GM19099 (cell line): ENCODE data around the gene CBFA2T2.

Source experiments
- POLR2A ChIP-seq: IDR thresholded peaks from 3 replicates; pipeline ENCODE4 v1.6.1; 2011; ENCODE audit warnings: low read depth; ENCODE audit not compliant: insufficient read length; ENCODE audit errors: extremely low read depth

The CBFA2T2 gene

GRCh38 chr20:33624399-33624798 is 134.5 kb downstream of the CBFA2T2 start:
- TF ChIP-seq POLR2A, result no peak

- no peak for TF ChIP-seq POLR2A
These were observed 136.3 kb downstream of the CBFA2T2 start for GRCh38 chr20:33626190-33626589.

DNA sequence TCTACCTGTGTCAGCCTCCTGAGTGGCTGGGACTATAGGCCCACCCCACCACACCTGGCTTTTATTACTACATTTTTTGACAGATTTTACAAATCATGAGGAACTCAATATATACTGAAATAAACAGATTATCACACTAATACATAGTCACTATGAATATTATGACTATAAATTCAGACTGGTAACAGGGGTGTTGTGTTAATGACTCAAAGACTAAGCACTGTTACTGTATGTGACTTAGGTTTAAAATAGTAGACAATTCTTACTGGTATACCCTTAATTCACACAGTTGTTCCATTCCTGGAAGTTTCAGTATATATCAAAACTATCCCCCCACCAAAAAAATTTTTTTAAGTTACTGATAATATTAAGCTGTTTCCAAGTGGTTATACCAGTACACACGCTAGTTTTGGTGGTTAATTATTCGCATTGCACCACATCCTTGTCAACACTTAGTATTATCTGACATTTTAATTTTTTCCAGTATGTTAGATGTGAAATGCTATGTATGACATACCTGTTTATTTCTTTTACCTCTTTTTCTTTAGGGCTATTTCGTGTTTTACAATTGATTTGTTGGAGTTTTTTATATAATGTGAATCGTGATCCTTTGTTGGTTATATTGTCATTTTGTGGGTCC is 137.8 kb downstream of the CBFA2T2 start:
- no peak for TF ChIP-seq POLR2A

- no peak for TF ChIP-seq POLR2A
These were observed 139.6 kb downstream of the CBFA2T2 start for GRCh38 chr20:33629533-33629932.

GRCh38 chr20:33629979-33630378 is 140.1 kb downstream of the CBFA2T2 start:
- no peak for TF ChIP-seq POLR2A

- TF ChIP-seq POLR2A, result no peak
These were observed 140.6 kb downstream of the CBFA2T2 start for GRCh38 chr20:33630507-33630906.

GRCh38 chr20:33635341-33635740 is 145.4 kb downstream of the CBFA2T2 start:
- no peak for TF ChIP-seq POLR2A

GRCh38 chr20:33636776-33637175 is 146.9 kb downstream of the CBFA2T2 start:
- TF ChIP-seq POLR2A, result no peak

GRCh38 chr20:33640287-33640686 is 150.4 kb downstream of the CBFA2T2 start:
- no peak for TF ChIP-seq POLR2A

GRCh38 chr20:33644313-33645071 is 154.6 kb downstream of the CBFA2T2 start:
- TF ChIP-seq POLR2A, result no peak

- TF ChIP-seq POLR2A, result no peak
These were observed 155.1 kb downstream of the CBFA2T2 start for GRCh38 chr20:33645072-33645358.

- TF ChIP-seq POLR2A, result no peak
These were observed 155.5 kb downstream of the CBFA2T2 start for GRCh38 chr20:33645396-33645795.

DNA sequence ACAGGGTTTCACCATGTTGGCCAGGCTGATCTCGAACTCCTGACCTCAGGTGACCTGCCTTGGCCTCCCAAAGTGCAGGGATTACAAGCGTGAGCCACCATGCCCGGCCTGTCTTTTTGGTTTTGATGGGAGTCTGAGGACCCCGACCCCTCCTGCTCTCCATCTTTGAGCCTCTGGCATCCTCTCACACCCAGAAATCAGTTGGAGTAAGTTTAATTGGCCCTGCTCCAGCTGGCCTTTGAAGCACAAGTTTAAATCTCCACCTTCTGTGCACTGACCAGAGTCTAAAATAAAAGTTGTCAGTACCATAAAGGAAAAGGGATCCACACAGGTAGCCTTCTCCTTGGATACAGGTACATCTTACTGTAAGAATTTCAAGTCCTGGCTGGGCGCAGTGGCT is 156.3 kb downstream of the CBFA2T2 start:
- TF ChIP-seq POLR2A, result no peak

GRCh38 chr20:33647603-33648395 is 157.9 kb downstream of the CBFA2T2 start:
- no peak for TF ChIP-seq POLR2A

- no peak for TF ChIP-seq POLR2A
These were observed 158.6 kb downstream of the CBFA2T2 start for GRCh38 chr20:33648396-33649004.
